Measurements from ENCODE around the gene F13A1.
"Not testable (repeated sequence)": the region's sequence is repeated elsewhere in the genome, so short reads cannot be mapped to it uniquely, and the experiment has no call there.

Gene F13A1

DNA sequence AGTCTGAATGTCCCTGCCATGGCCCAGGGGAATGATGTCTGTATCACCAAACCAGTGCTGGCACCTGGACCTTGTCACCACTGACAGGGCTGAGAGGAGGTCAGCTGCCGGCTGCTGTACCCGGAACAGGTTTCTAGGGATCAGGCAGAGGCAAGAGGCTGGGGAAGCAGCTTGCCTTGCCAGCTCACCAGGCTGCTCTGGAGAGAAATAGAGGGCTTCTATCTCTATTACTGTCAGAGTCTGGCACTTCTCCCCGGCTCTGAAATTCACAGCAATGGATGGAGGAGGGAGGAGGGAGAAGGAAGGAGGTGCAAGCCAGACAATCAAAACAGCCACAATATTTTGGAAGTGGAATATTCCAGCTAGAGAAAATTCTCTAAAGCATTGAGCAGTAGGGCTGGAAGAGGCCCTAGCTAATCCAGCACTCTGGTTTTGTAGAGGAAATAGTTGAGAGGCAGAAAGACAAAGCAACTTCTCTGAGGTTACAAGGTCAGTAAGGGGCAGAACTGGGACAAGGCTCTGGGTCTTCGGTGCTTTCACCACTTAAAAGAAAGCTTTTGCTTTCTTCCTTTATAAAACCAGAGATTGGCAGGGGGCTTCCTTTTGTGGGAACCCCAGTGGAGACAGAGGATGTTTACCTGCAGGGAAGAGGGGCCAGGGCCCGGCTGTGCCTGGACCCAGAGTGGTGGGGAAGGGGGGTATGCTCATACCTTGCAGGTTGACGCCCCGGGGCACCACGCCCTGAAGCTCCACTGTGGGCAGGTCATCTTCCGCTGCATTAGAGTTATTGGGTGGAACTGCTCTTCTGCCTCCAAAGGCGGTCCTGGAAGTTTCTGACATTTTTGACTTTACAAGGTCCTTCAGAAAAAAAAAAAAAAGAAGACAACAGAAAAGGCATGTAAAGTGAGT, 2.4 kb downstream of the F13A1 start:
- DNase-seq, result no peak

DNA sequence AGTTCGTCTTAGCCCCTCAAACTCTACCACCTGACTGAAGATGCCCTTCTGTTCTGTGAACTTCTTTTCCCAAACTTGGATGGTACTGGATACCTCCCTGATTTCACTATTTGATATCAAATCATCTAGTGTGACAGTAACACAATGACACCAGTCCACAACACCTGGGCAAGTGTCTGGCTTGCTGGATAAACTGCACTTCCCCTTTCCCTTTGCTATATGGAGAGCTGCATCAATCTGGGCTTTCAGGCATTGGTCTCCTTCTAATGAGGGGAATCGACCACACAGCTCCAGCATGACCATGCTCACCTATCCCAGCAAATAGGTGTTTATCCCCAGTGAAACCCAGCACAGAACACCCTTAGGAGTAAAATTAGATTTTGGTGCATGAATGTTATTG, 3.1 kb downstream of the F13A1 start:
- DNase-seq, result no peak

DNA sequence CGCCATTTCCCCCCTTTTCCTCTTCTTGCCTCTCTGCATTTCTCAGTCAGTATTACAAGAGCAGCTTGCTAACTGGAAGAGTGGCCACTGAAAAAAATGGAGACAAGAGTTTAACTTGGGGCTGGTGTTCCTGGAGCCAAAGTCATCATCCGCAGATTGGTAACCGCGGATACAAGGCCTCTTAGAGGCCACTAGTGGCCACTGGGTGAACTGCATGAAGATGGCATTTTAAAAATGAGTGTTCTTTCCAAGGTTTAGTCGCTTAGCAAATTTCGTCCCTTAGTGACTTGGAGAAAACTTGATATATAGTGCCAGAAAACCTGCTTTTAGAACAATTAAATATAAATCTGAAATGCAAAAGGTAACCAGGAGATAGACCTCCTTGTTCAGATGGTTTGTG, 4.8 kb downstream of the F13A1 start:
- DNase-seq, result peak in 1 of 2 experiments; percentile 61

DNA sequence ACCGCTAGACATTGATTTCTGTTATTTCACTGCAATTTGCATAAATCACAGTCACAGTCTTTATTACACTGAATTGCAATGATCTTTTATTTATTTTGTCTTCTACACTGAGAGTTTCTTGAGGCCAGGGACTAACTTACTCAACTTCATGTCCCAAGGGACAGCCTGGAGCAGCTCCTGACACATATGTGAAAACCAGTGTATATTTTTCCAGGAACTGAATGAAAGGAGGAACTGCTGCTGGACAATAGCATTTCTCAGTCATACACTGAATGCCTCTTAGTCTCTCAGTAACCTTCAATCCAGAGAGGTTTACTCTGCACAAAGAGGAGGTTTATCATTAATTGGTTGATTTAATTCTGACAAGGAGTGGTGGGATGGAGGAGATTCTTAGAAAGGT, 5.9 kb downstream of the F13A1 start:
- no peak for DNase-seq

DNA sequence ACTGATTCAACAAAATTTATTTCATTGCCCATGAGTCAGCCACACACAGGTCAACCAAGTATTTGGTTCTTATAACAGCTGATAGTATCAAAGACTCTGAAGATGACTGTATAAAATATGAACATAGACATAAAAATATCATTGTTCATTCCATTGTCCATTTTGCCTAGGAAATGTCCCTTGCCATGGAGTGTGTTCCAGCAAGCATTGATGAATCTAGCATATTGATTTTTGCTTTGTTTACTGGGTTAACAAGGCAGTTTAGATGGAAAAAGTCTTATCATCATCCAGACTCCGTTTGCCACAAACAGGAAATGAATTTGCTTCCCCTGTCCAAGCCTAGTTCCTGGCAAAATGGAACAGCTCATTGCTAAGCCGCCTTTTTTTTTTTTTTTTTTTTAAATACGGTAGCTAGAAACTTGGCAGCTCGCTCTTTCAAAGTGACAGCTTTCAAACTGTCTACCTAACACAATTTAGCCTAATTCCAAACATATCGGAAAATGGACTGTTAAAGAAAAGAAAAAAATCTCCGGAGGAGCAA, 7.5 kb downstream of the F13A1 start:
- DNase-seq, result no peak

DNA sequence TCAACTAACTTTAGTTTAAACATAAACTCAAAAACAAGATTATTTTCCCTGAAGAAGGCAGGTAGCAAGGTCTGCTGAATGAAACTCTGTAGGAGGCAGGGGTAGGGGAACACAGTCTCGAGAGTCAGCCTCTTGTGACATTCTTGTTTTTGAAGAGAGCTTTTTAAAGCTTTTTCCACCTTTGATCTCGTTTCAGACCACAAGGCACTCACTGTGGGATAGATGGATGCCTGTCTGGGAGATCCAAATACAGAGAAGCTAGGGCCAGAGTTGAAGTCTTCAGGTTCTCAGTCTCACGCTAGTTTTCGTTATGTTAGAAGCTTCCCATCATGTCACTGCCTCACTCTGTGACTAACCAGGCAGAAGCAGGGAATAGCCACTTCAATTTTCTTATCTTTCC, 14.9 kb downstream of the F13A1 start:
- no peak for DNase-seq

DNA sequence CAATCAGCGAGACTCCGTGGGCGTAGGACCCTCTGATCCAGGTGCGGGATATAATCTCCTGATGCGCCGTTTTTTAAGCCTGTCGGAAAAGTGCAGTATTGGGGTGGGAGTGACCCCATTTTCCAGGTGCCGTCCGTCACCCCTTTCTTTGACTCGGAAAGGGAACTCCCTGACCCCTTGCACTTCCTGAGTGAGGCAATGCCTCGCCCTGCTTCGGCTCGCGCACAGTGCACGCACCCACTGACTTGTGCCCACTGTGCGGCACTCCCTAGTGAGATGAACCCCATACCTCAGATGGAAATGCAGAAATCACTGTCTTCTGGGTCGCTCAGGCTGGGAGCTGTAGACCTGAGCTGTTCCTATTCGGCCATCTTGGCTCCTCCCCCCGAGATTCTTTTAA, 20.1 kb downstream of the F13A1 start:
- not testable (repeated sequence) for DNase-seq

DNA sequence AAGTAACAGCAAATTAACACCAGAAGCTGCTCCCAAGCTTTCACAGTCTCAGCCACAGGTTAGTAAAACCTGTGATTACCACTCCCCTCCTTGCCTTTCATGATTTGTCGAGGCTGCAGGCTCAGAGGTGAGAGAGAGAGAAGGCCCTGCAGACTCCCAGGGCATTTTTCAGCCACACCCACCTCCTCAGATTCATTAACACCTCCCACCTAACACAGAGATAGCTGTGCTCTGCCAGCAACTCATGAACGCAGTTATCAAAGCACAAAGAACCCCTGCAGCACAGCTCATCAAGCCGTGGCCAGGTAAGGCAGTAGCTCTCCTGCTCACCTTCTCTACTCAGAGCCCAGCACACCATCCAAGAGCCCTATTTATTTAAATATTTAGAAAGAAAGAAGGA, 27.1 kb downstream of the F13A1 start:
- no peak for DNase-seq

DNA sequence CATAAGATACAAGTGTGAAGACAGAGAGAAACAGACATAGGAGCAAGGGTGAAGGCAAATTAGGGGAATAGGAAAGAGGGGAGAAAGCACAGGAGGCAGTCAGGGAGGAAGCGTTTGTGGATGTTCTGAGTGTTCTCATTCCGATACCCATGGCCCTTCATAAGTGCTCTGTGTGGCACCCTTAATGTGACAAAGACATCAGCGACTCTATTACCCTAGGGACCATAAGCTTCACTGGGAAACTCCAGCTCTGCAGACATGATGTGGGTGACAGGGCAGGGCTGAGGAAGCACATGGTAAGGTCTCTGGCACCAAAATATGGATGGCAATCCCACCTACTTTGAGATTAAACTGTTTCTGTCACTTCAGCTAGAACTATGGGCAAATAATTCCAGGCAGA, 33.0 kb downstream of the F13A1 start:
- no peak for DNase-seq

DNA sequence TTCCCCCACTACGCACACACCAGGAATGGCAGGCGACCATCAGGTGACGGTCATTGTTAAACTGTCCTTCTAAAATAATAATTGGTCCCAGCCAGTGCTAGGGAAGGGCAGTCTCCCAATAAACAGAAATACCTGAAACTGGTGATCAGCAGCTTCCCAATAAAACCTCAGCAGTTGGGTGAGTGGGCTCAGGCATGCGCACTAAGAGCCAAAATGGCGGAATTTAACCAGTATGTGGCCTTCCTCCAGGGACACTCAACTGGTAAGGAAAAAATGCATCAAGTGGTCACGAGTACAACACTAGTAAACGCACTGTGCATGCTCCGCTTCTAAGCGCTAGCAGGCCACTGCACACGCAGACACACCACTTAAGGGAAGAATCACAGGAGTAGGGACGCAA, 34.8 kb downstream of the F13A1 start:
- no peak for DNase-seq

DNA sequence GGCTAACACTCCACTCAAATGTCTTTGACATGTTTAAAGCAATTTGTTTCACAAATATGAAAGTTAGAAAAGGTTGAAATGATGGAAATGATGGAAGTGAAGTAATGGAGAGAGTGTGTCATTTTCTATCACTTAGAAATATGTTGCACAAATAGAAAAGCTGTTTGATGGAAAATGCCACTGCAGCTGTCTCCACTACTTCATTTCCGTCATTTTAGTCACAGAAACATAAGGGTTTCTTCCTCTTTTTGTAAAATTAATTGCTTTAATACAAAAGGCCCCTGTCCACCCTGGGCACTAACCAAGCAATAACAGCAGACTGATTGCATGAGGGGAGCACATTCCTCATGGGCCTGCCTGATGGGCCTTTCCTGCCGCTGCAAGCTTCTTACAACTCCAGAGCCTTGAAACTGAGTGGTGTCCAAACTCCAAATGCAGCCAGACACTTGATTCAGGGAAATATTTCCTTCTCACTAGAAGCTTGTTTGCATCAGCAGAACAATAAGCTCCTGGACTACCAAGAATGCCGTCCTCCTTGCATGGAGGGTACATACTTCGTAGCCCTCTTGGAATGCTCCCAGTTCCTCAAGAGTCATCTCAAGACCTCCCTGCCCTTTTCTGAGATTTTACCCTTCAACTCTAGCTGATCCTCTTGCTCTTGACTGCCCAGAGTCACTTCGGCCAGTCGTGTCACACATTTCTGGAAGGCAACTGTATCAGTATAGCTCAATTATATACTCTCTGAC, 36.1 kb downstream of the F13A1 start:
- DNase-seq, result no peak

DNA sequence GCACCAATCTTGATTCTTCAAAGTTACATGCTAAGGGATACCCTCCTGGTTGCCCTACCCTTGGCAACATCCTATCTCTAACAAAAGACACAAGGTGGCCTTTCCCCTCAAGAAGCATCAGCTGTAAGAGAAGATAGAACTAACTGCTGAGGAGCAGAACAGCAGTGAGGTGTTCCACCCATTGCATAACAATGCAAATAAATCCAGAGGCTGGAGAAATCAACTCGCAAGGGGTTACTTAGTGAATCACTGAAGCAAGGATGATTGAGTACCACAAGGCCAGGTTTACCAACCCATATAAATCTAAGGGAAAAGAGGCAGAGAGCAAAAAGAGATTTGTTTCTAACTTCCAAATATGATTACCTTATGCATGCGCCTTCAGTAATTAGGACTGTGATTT, 36.7 kb downstream of the F13A1 start:
- no peak for DNase-seq

DNA sequence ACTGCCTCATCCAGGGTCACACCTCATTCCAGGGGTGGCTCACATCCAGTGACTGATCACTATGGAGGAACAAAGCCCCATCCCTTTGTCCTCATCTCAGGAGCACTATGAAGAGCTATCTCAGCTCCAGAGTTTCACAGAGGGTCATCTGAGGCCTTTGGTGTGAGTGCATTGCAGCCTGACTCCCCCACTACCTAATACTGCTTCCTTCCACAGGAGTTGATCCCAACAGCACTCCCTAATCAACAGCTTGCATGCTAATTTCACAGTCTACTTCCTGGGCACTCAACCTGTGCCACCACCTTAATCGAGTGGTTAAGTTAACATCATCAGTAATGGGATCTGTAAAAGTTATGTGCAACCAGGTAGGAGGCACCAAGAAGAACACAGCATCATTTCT, 37.7 kb downstream of the F13A1 start:
- no peak for DNase-seq

DNA sequence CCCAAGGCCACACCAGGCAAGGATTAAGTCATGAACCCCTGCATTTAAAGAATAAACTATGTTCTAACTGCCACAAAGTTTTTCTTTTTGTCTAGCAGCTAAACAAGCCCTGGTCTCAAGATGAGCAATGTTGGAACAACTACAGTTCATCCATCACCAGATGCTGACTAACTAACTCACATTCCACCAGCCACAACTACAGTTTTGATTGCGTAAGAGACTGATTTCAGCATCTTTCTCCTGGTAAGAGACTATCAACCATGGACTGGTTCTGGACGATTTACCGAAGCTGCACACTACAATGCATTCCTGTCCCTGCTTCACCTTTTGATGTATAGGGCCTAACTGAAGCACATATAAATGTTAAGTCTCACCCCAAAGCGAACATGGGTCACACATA, 43.0 kb downstream of the F13A1 start:
- DNase-seq, result no peak

DNA sequence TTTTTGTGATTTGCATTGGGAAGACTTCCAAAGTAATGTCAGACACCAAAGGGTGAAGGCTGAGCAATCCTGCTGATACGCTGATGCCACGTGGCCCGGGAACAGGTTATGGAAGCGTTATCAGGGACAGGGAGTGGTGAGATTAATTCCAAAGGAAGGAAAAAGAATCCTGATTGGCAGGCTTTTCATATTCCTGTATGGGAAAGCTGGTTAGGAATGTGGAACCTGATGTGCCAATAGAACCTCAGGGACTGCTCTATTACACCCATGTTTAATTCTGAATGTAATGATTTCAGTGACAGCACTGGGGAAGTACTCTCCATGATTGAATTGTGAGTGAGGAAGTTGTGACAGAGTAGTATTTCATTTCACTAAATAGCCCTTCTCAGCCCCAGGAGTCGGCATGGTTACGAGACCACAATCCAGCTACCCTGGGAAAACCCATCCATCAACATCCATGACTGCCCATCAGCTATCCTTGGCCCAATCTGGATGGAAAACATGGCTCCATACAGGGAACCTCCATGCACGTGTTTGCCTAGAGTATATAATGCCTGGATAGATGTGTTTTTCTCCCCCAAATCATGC, 49.4 kb downstream of the F13A1 start:
- DNase-seq, result no peak

DNA sequence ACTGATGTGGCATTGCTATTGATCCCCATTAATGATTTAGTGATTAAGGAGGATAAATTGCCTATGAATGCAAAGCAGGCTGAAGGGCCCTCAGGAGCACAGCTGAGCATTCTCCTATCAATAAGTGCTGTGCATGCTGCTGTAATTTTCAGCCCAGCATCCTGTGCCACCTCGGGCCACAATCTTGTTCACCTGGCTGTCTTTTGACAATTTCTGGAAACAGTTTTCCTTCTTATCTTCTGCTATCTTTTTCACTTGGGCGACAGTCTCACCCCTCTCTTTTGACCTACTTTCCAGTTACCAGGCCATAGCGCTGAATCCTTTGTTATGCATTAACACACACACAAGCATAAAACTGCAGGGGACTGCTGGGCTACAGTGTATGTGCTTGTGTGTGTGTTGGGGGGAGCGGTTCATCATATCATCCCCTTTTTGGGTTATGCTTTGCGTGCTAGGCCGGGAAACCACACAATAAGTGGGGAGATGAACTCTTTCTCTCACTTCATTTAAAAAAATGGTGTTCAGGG, 60.2 kb downstream of the F13A1 start:
- no peak for DNase-seq

DNA sequence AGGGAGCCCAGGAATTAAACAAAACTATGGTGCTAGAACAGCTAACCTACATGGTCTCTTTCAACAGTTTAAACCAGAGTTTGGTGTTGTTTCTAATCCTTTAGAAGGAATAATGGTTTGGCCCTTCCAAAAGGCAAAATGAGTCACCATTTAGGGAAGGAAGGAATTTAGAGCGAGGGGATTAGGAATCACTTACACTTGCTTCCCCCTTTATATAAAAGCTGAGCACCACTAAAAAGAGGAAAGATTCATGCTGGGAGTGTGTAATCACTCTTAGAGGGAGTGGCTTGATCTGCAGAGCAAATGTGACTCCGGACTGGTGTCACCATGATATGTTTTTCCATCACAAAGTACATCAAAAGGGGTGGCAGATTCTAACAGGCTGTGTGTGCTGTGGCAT, 63.6 kb downstream of the F13A1 start:
- DNase-seq, result no peak

DNA sequence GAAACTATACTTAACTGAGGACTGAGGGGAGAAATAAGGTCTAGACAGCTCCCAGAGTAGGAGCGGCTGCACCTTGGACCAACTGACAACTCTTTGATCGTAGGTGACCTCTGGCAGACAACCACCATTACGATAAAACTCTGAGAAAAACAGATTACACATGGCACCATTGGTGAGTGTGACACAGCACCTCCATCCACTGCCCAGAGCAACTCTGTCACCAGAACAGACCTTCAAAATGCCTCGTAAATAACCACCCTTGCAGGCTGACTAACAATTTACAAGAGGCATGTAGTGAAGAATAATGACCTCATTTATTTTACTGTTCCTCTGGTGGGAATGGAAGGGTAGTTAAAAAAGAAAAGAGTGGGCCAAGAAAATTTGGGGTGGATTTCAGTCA, 64.2 kb downstream of the F13A1 start:
- no peak for DNase-seq

DNA sequence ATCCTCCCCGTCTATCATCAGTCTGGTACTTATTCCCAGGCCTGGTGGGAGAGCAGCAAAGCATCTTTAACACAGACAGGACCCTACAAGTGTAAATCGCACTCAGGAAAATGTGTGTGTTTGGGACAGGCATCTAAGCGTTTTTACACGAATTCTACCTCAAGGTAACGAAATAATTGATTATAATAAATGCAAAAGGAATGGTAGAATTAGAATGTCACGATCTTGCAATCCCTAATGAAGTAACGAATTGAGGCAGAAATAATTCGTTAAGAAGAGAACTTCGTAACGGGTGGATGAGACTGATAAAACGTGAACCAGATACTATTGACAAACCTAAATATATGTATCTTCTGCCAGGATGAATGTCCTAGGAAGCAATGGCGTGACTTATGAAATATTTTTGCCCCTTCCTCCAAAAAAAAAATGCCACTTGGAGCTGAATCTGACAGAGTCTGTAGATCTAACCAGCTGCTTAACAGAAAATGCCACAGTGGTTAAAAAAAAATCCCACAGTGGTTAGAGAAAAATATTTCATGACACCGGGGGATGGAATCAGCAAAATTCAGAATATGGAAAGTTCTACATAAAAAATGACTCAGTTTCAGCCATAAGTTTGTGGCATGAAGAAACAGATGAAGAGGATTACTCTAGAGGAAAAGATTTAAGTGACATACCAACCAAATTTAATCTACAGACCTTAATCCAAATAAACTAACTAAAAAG, 68.7 kb downstream of the F13A1 start:
- no peak for DNase-seq

DNA sequence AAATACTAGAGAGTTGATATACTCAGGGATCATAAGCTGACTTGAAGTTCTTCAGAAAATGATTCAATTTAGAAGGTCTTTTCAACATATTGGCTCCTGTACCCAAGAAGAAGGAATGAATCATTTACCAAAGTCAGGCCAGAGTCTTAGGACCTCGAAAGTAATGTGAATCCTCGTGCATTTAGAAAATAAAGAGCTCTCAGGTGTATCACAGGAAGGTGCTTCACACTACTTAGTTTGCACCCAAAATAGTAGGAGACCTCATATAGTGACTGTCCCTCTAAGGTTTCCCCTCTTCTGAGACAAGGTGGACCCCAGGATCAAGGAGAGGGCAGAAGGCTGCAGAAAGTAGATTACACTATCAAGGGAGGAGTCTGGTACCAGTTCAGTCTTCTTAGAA, 71.8 kb downstream of the F13A1 start:
- no peak for DNase-seq

DNA sequence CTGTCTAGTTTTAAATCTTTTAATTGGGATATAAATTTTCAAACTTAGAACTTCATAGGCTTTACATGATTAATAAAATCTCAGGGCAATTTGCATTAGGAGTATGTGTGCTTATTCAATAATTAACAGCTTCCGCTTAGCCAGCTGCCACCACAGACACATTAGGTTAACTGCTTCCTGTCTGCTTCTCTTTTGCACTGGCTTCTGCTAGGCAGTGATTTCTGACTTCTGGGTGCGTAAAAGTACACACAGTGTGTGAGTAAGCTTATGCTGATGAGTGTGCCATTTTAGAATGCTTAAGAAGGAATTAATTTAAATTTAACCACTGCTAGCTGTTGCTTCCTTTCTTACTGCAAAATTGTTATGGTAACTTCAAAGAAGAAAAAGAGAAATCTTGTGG, 73.9 kb downstream of the F13A1 start:
- no peak for DNase-seq

DNA sequence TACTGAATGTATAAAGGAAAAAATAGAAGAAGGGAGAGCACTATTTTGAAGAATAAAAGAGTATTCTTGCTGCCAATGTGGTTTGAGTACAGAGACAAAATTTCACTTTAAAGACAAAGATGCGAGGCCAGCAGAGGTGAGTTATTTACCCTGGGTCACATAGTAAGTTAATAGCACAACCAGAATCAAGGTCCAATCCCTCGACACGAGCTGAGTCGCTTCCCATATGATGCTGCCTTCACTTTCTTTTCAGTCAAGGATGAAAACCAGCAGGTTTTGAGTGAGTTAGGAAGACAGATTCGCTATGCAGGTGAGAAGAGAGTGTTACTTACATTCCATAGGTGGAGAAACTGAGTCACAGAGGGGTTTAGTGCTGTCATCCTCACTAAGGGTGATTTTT, 75.8 kb downstream of the F13A1 start:
- DNase-seq, result no peak

DNA sequence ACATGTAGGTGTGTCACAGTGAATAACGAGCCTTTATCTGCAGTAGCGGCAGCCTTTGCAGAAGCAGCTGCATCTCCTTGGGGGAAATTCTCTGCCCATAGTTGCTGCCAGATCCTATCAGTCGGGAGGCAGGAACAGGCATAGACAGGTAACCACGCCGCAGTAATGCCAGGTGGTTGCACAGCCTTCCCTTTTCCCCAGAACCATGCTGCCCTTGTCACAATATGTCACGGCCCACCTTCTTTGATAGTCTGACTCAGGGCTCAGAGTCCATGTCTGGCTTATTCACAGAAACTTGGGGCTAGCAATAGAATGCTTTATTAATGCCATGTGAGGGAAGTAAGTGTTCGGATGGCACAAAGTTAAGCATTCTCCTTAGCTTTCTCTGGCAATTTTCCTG, 76.6 kb downstream of the F13A1 start:
- DNase-seq, result no peak

All from NCI-H446 (cell line).